Fibroblast of lung (primary cell): Measurements from ENCODE around the gene ABCD1. TPM values are rescaled to one million over a fixed set of nuclear protein-coding genes. Genes with fewer than 3 reads are reported as not detected.

Experiments used
- DNase-seq, 2 donors: peaks; one replicate each; pipeline versions ENCODE4 v3.0.0 to v3.0.0-alpha.2; 2010; ENCODE audit warnings: low read depth in 2 of 2
- H2AFZ ChIP-seq: 2 replicates; pipeline ENCODE4 v1.5.1; 2012; ENCODE audit warnings: low read length, control low read depth, inconsistent platforms
- H3K27ac ChIP-seq: 2 replicates; pipeline ENCODE4 v1.5.1; 2011; ENCODE audit warnings: low read length, control low read depth; ENCODE audit not compliant: insufficient read depth
- H3K27me3 ChIP-seq: 2 replicates; pipeline ENCODE4 v1.5.1; 2011; ENCODE audit warnings: mild to moderate bottlenecking, low read length; ENCODE audit not compliant: control insufficient read depth, insufficient read depth
- H3K36me3 ChIP-seq: 2 replicates; pipeline ENCODE4 v1.5.1; 2011; ENCODE audit warnings: low read length; ENCODE audit not compliant: control insufficient read depth, insufficient read depth
- H3K4me1 ChIP-seq: 2 replicates; pipeline ENCODE4 v1.5.1; 2011; ENCODE audit warnings: low read length; ENCODE audit not compliant: control insufficient read depth, insufficient read depth; ENCODE audit errors: extremely low read depth
- H3K4me2 ChIP-seq: 2 replicates; pipeline ENCODE4 v1.5.1; 2011; ENCODE audit warnings: low read length, control low read depth; ENCODE audit not compliant: insufficient read depth; ENCODE audit errors: extremely low read depth
- H3K4me3 ChIP-seq, 4 experiments: fragments of 200-600 bp in 1 of 4; sonication (generic) in 1 of 4; replicated peaks in 1 of 4; 2 replicates each; pipeline ENCODE4 v1.5.1; 2011 to 2016; ENCODE audit warnings: low read length in 4 of 4, low read depth in 3 of 4, mild to moderate bottlenecking in 3 of 4, control low read depth in 2 of 4, inconsistent platforms in 1 of 4, mixed read lengths in 1 of 4; ENCODE audit not compliant: insufficient read depth in 1 of 4; ENCODE audit errors: control extremely low read depth in 1 of 4
- H3K79me2 ChIP-seq: 2 replicates; pipeline ENCODE4 v1.5.1; 2012; ENCODE audit warnings: mild to moderate bottlenecking, low read length, inconsistent platforms; ENCODE audit not compliant: control insufficient read depth, insufficient read depth
- H3K9ac ChIP-seq: 2 replicates; pipeline ENCODE4 v1.5.1; 2011; ENCODE audit warnings: mild to moderate bottlenecking, low read length, control low read depth; ENCODE audit not compliant: insufficient read depth
- H3K9me3 ChIP-seq: 2 replicates; pipeline ENCODE4 v1.5.1; 2012; ENCODE audit warnings: low read depth, low read length; ENCODE audit not compliant: control insufficient read depth, insufficient read depth
- H4K20me1 ChIP-seq: 2 replicates; pipeline ENCODE4 v1.5.1; 2011; ENCODE audit warnings: low read length; ENCODE audit not compliant: control insufficient read depth, insufficient read depth; ENCODE audit errors: extremely low read depth
- EZH2 ChIP-seq: IDR thresholded peaks from 2 replicates; pipeline ENCODE4 v1.5.1; 2012; ENCODE audit warnings: low read length, control low read depth, mild to moderate bottlenecking; ENCODE audit errors: missing control alignments
- polyA plus RNA-seq, 2 donors: library from polyadenylated mRNA; depleted of rRNA in 1 of 2; stranded (reverse) in 1 of 2; unstranded in 1 of 2; fragments of >200 nt; gene quantifications; 2 replicates each; pipeline ENCODE4 v1.2.1, GENCODE V29; 2011 to 2012; ENCODE audit warnings: missing spikeins in 1 of 2
- total RNA-seq: library from RNA; depleted of rRNA; stranded (reverse); fragments of >200 nt; gene quantifications from 2 replicates; pipeline ENCODE4 v1.2.1, GENCODE V29; 2014
- TF ChIP-seq, protein P1 (sequence below), 2 donors: IDR thresholded peaks in 1 of 2; conservative IDR thresholded peaks in 1 of 2; 1 replicate in 1 of 2; 2 replicates in 1 of 2; pipeline ENCODE4 v1.5.1; 2011 to 2012; ENCODE audit warnings: low read length in 2 of 2, control low read depth in 1 of 2, inconsistent platforms in 1 of 2, low read depth in 1 of 2, mild to moderate bottlenecking in 1 of 2

ABCD1 gene
- total and polyA plus RNA-seq, 2 donors (not counting 1 experiment from before 2014, with no cell fraction given), result 4.0 to 12.7 TPM

DNA sequence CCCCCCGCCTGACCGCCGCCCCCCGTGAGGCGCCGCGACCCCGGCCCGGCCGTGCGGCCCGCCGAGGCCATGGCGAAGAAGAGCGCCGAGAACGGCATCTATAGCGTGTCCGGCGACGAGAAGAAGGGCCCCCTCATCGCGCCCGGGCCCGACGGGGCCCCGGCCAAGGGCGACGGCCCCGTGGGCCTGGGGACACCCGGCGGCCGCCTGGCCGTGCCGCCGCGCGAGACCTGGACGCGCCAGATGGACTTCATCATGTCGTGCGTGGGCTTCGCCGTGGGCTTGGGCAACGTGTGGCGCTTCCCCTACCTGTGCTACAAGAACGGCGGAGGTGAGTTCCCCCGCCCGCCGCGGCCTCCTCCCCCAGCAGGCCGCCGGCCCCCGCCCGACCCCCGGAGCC lies 36.1 kb upstream of the ABCD1 start:
- DNase-seq, result no peak
- no peaks in the 10 kb centered on the region for H3K27me3 ChIP-seq
- no peak overlapping the region for H3K9ac ChIP-seq
- peak overlapping the region in 2 of 4 experiments; percentile 17 to 42 for H3K4me3 ChIP-seq
- H3K36me3 ChIP-seq, result no peaks in the 10 kb centered on the region
- H3K79me2 ChIP-seq, result no peaks in the 10 kb centered on the region
- TF ChIP-seq, protein P1, sequence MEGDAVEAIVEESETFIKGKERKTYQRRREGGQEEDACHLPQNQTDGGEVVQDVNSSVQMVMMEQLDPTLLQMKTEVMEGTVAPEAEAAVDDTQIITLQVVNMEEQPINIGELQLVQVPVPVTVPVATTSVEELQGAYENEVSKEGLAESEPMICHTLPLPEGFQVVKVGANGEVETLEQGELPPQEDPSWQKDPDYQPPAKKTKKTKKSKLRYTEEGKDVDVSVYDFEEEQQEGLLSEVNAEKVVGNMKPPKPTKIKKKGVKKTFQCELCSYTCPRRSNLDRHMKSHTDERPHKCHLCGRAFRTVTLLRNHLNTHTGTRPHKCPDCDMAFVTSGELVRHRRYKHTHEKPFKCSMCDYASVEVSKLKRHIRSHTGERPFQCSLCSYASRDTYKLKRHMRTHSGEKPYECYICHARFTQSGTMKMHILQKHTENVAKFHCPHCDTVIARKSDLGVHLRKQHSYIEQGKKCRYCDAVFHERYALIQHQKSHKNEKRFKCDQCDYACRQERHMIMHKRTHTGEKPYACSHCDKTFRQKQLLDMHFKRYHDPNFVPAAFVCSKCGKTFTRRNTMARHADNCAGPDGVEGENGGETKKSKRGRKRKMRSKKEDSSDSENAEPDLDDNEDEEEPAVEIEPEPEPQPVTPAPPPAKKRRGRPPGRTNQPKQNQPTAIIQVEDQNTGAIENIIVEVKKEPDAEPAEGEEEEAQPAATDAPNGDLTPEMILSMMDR (conservative IDR thresholded peaks at IDR 0.05 in 1 of 2, IDR thresholded peaks at IDR 0.05 in 1 of 2; ENCODE audit: low read depth in 1 of 2, low read length in 2 of 2), result no peak
- TF ChIP-seq EZH2, result no peak
- H3K27ac ChIP-seq, result no peak overlapping the region
- H3K4me2 ChIP-seq, result peak overlapping the region; percentile 13
- H2AFZ ChIP-seq, result no peak overlapping the region
- no peaks in the 10 kb centered on the region for H3K4me1 ChIP-seq
- no peaks in the 10 kb centered on the region for H4K20me1 ChIP-seq
- H3K9me3 ChIP-seq, result no peaks in the 10 kb centered on the region

DNA sequence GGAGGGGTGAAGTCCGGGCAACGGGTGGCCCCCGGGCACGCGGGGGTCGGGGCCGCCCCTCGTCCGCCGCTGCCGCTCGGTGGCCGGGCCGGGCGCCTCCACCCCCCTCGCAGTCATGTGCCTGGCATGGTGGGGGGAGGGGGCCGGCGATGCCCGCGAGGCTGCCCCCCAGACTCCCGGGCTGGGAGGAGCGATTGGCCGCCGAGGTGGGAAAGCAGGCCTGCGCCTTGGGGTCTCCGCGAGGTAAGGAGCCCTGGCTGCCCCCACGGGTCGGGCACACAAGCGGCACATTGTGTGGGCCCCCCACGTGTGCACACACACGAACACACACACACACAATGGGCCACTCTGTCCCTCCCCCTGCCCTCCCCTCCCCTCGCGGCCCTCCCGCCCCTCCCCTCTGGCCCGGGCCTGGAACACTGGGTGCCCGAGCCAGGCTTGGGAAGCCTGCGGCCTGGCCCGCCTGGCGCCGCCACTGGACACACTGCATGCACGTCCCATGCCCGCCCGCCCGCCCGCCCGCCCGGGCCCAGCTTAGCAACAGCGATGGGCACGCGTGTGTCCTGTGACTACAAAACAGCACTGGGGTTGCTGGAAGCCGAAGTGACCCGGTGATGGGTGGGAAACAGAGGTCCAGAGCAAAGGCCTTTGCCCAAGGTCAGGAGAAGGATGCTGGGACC lies 35.6 kb upstream of the ABCD1 start:
- H3K9ac ChIP-seq, result no peak overlapping the region
- H3K4me1 ChIP-seq, result no peaks in the 10 kb centered on the region
- TF ChIP-seq EZH2, result no peak
- H4K20me1 ChIP-seq, result no peaks in the 10 kb centered on the region
- H3K27ac ChIP-seq, result no peak overlapping the region
- peak overlapping the region in 2 of 4 experiments; percentile 42 to 48 for H3K4me3 ChIP-seq
- no peak overlapping the region for H2AFZ ChIP-seq
- DNase-seq, result peak; percentile 23 to 43
- H3K27me3 ChIP-seq, result no peaks in the 10 kb centered on the region
- H3K36me3 ChIP-seq, result no peaks in the 10 kb centered on the region
- no peak overlapping the region for H3K4me2 ChIP-seq
- no peaks in the 10 kb centered on the region for H3K79me2 ChIP-seq
- no peaks in the 10 kb centered on the region for H3K9me3 ChIP-seq

- H3K9me3 ChIP-seq, result no peaks in the 10 kb centered on the region
- no peak overlapping the region for H3K9ac ChIP-seq
- no peaks in the 10 kb centered on the region for H3K4me1 ChIP-seq
- H3K4me3 ChIP-seq, result peak overlapping the region in 2 of 4 experiments; percentile 37 to 48
- DNase-seq, result peak in 1 of 2 donors; percentile 34
- no peak overlapping the region for H2AFZ ChIP-seq
- H4K20me1 ChIP-seq, result no peaks in the 10 kb centered on the region
- H3K36me3 ChIP-seq, result no peaks in the 10 kb centered on the region
- no peak for TF ChIP-seq EZH2
- TF ChIP-seq, protein P1 (conservative IDR thresholded peaks at IDR 0.05 in 1 of 2, IDR thresholded peaks at IDR 0.05 in 1 of 2; ENCODE audit: low read depth in 1 of 2, low read length in 2 of 2), result no peak
- no peaks in the 10 kb centered on the region for H3K79me2 ChIP-seq
- no peaks in the 10 kb centered on the region for H3K27me3 ChIP-seq
- no peak overlapping the region for H3K4me2 ChIP-seq
- H3K27ac ChIP-seq, result no peak overlapping the region
Measured at GRCh38 chrX:153689654-153690465, 34.8 kb upstream of the ABCD1 start.
